ENCODE results near the gene PPP5C.

DNA sequence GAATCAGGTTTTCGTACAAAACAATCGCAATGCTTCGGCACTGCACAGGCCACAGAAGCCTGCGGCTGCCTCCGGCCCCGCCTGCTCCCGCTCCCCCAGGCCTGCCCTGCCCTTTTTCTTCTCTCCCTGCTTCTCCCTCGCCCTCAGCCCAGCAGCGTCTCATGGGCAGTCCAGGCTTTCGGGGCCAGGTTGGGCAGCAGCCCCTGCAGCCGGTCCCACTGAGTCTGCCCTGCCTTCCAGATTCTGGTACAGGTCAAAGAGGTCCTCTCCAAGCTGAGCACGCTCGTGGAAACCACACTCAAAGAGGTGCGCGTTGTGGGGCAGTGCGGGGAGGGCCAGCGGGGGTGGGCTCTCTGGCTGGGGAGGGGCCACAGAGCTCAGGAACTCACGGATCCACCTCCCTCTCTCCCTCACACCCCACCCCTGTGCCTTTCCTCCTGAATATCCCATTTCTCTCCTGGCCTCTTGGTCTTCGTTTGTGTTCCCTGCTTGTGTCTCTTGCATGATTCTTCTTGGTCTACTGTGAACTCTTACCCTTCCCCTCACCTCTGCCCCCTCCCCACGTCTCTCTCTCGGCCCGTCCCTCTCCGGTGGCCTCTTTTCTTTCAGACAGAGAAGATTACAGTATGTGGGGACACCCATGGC, 36.4 kb downstream of the PPP5C start:
- TF ChIP-seq, protein P1, sequence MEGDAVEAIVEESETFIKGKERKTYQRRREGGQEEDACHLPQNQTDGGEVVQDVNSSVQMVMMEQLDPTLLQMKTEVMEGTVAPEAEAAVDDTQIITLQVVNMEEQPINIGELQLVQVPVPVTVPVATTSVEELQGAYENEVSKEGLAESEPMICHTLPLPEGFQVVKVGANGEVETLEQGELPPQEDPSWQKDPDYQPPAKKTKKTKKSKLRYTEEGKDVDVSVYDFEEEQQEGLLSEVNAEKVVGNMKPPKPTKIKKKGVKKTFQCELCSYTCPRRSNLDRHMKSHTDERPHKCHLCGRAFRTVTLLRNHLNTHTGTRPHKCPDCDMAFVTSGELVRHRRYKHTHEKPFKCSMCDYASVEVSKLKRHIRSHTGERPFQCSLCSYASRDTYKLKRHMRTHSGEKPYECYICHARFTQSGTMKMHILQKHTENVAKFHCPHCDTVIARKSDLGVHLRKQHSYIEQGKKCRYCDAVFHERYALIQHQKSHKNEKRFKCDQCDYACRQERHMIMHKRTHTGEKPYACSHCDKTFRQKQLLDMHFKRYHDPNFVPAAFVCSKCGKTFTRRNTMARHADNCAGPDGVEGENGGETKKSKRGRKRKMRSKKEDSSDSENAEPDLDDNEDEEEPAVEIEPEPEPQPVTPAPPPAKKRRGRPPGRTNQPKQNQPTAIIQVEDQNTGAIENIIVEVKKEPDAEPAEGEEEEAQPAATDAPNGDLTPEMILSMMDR (IDR thresholded peaks at IDR 0.05; ENCODE audit: low read depth, low read length, missing input control), result no peak
- TF ChIP-seq RAD21 (IDR thresholded peaks at IDR 0.05) (no peak), YY1 (IDR thresholded peaks at IDR 0.05) (no peak), FOXA1 (IDR thresholded peaks at IDR 0.05) (no peak), TAF1 (conservative IDR thresholded peaks at IDR 0.05) (no peak)
- TF ChIP-seq, protein P2, sequence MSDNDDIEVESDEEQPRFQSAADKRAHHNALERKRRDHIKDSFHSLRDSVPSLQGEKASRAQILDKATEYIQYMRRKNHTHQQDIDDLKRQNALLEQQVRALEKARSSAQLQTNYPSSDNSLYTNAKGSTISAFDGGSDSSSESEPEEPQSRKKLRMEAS (IDR thresholded peaks at IDR 0.05), result no peak

Data from liver (tissue), 3 donors.